Activated CD8-positive, alpha-beta memory T cell treated with anti-CD3 and anti-CD28 coated beads, Interleukin-2, amount 50 U/mL, for 24 hours (primary cell): ENCODE results near the gene TEAD1.

Experiments
- DNase-seq: peaks from one replicate; pipeline ENCODE4 v3.0.0-alpha.2; 2020; ENCODE audit errors: extremely low read depth

The TEAD1 gene

GRCh38 chr11:12686246-12687060 lies 12.2 kb downstream of the TEAD1 start:
- no peak for DNase-seq

DNA sequence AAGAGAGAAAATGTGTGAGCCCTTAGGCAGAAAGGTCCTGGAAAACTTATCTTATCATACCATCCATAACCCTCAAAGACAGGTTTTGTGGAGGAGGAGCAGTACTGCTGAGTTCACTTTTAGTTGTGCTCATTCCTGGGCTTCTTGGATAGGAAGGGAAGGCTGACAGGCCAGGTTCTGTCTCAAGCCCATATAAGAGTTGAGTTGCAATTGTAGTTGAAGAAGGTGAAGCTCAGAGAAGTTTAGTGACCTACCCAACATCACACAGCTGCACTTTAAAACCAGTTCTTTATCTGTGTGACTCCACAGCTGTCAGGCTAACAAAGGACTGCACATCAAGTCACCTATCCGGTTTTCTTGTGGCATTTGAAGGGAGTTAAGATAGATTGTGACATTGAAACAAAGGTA lies 13.0 kb downstream of the TEAD1 start:
- no peak for DNase-seq

GRCh38 chr11:12687740-12688139 lies 13.5 kb downstream of the TEAD1 start:
- no peak for DNase-seq

- no peak for DNase-seq
Observed at GRCh38 chr11:12689029-12689755, 15.0 kb downstream of the TEAD1 start.

DNA sequence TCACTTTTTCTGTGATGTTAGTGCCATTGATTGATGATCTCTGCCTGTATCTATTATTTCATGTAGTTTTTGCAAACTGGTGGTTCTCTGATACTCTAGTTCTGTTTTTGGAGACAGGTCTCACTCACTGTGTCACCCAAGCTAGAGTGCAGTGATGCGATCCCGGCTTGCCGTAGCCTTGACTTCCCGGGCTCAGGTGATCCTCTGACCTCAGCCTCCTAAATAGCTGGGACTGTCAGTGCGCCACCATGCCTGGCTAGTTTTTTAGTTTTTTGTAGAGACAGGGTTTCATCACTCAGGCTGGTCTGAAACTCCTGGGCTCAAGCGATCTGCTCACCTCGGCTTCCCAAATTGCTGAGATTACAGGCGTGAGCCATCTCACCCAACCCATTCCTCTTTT lies 16.4 kb downstream of the TEAD1 start:
- DNase-seq = no peak

- DNase-seq = no peak
Observed at GRCh38 chr11:12691473-12691872, 17.3 kb downstream of the TEAD1 start.

- no peak for DNase-seq
Observed at GRCh38 chr11:12692229-12693075, 18.2 kb downstream of the TEAD1 start.

- no peak for DNase-seq
Observed at GRCh38 chr11:12693094-12693478, 18.9 kb downstream of the TEAD1 start.

DNA sequence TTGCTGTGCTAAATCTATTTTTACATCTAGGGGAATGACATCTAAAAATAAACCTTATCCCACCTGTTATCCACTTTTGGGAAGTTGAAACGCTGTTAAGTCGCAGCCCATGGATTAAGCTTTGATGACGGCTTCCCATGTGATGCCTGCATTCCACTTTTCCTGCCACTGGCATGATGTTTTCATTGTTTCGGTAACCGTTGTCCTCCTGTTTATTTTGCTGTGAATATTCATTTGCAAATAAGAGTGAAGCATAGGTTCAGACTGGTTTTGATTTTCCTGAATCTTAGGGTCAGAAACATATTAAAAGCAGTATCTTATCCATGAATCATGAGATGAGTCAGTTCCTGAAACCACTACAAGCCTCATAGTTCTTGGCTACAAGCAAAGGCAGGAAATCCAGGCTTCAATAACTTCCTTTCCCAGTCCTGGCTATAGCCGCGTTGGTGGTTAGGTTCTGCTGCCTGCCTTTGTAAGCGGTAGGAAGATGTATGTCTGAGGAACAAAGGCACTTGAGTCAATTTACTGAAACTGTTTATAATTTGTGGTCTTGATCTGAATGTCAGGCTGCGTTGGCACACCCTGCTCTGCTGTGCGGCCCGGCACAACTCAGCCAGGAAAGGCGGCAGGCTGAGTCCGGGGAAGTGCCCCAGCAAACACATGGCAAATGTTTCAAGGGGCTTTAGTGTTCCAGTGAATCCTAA lies 19.4 kb downstream of the TEAD1 start:
- DNase-seq = no peak

GRCh38 chr11:12694183-12694531 lies 19.9 kb downstream of the TEAD1 start:
- no peak for DNase-seq

DNA sequence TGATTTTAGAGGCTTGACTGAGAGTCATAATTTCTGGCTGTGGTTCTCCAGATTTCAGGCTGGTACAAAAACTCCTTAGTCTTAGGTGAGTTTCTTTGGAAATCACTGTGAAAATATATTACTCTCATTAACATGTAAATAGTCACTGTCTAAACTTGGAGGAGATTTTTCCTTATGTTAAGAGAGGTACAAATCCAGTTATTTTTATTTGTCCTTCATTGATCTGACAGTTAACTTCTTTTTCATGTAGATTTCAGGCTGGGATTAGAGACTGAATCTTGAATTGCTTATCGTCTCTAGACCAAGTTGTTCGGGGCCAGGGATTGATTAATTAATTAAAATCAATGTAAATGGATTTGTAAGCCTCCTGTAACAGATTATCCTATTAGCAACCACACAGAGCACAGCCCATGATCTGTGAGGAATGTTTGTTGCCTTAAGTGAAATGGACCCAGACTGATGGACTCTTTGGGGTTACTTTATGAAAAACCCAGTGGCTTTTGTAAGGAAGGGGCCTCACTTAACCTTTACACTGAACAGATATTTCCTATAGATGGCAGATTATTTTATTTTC lies 21.1 kb downstream of the TEAD1 start:
- DNase-seq = no peak

GRCh38 chr11:12695873-12696272 lies 21.7 kb downstream of the TEAD1 start:
- DNase-seq = no peak

- DNase-seq = no peak
Observed at GRCh38 chr11:12696911-12697581, 22.8 kb downstream of the TEAD1 start.

DNA sequence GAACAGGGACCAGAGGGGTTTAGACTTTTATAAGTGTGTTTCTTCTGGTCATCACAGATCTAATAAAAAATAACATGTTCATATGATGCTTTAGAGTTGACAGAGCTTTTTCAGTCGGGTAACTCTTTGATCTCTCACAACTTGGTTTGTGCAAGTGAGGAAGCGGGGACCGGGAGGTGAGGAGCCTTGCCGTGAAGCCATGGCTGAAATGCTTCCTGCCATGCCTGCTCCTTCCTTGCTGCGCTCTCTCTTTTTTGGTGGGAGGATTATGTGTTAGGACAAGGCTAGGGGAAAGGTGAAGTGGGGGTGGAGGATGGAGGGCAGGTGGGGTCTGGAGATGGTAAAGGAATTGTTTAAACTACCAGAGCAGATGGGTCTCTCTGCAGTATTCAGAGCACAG lies 23.8 kb downstream of the TEAD1 start:
- no peak for DNase-seq

- DNase-seq = no peak
Observed at GRCh38 chr11:12701811-12702592, 27.8 kb downstream of the TEAD1 start.

- no peak for DNase-seq
Observed at GRCh38 chr11:12702999-12703453, 28.8 kb downstream of the TEAD1 start.

GRCh38 chr11:12704049-12704448 lies 29.8 kb downstream of the TEAD1 start:
- DNase-seq = no peak

DNA sequence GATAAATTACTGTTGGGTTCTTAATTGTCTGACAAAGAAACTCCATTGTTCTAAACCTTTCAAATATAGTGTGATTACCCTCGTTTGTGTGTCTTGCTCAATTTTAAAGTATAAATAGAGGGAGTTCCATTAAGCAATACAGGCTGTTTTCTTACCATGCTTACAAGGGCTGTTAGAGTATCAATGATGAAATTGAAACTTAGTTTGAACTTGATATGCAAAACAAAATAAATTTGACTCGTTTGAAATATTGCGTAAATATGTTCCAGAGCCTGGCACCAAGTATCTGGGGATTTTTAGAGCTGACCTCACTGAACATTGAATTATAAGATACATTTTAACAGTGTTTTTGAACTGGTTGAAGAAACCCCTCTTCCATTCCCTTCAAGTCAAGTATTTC lies 31.7 kb downstream of the TEAD1 start:
- no peak for DNase-seq

GRCh38 chr11:12706545-12707499 lies 32.6 kb downstream of the TEAD1 start:
- DNase-seq = no peak
